GM12864 (cell line): ENCODE measurements around the gene GATA6.

Experiments
- DNase-seq: peaks from one replicate; pipeline ENCODE4 v3.0.0-alpha.2; 2011; ENCODE audit warnings: low read depth
- H3K4me3 ChIP-seq: 2 replicates; pipeline ENCODE4 v1.5.1; 2011; ENCODE audit warnings: mild to moderate bottlenecking, low read depth, low read length, control low read depth
- TF ChIP-seq, protein P1 (sequence below): IDR thresholded peaks from 2 replicates; pipeline ENCODE4 v1.5.1; 2011; ENCODE audit warnings: low read depth, mild to moderate bottlenecking, moderate library complexity, low read length, control low read depth, inconsistent platforms; ENCODE audit errors: missing control alignments

GATA6 gene

DNA sequence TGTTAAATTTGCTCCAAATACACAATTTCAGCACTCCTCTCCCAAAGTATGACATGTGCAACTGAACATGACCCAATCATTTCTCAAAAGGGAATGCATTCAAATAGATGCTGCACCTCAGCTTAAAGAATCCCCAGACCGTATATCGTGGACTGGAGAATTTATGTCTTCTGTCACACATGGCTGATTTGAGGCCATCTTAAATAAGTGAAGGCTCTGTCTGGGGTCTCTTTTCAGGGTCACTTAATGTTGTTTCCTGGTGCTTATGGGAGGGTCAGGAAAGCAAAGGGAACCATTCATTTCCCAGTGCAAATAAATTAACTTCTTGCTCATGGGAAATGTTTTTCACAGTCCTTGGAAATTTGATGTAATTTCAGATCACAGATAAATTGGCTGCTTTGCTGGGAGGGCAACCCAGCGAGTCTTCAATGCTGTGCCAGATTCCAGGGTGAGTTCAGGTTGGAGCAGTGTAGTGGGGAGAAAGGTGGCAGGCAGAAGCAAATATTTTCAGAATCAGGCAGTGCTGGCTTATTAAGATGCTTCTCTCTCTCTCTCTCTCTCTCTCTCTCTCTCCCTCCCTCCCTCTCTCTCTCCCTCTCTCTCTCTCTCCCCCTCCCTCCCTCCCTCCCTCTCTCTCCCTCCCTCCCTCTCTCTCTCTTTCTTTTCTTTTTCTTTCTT lies 34.3 kb downstream of the GATA6 start:
- H3K4me3 ChIP-seq = no peak overlapping the region
- TF ChIP-seq, protein P1, sequence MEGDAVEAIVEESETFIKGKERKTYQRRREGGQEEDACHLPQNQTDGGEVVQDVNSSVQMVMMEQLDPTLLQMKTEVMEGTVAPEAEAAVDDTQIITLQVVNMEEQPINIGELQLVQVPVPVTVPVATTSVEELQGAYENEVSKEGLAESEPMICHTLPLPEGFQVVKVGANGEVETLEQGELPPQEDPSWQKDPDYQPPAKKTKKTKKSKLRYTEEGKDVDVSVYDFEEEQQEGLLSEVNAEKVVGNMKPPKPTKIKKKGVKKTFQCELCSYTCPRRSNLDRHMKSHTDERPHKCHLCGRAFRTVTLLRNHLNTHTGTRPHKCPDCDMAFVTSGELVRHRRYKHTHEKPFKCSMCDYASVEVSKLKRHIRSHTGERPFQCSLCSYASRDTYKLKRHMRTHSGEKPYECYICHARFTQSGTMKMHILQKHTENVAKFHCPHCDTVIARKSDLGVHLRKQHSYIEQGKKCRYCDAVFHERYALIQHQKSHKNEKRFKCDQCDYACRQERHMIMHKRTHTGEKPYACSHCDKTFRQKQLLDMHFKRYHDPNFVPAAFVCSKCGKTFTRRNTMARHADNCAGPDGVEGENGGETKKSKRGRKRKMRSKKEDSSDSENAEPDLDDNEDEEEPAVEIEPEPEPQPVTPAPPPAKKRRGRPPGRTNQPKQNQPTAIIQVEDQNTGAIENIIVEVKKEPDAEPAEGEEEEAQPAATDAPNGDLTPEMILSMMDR = no peak
- DNase-seq = no peak

GRCh38 chr18:22204214-22204536 lies 34.8 kb downstream of the GATA6 start:
- TF ChIP-seq, protein P1 = no peak
- no peak for DNase-seq
- H3K4me3 ChIP-seq = no peak overlapping the region

DNA sequence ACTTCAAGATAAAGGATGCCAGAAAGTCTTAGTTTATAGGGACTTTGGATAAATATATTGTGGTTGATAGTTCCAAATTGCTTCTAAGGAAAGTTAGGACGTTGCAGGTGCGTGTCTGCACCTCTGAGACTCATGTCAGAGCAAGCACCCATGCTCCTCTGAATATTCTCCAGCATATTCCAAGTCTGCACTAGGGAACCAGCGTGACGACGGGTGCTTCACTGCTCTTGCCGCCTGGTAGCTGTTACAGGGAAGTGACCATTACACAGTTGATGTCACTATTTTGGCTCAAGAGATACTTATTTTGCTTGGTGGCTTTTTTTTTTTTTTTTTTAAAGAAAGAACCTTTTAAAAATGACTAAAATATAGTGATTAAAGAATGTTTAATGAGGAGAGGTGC lies 35.6 kb downstream of the GATA6 start:
- DNase-seq = no peak
- H3K4me3 ChIP-seq = no peak overlapping the region
- TF ChIP-seq, protein P1 = no peak

GRCh38 chr18:22207021-22207758 lies 37.8 kb downstream of the GATA6 start:
- TF ChIP-seq, protein P1 = no peak
- no peak for DNase-seq
- no peak overlapping the region for H3K4me3 ChIP-seq

DNA sequence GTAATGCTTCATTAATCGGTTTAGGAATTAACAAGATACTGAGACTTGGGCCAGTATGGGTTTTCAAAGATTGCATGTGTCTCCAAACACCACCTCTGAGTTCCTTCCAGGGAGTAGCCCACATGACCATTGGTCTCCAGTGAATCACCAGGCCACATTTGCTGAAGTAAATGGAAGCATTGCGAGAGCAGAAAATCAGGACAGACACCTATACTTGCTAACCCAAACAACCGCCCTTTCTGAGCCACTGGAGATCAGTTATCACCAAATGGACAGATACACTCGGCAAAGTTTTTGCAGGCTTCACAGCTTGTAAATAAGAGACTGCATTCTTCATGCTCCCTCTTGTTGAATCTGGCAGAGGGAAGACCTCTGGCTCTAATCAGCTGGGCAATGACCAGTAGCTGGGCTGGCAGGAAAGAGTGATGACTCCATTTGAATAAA lies 40.9 kb downstream of the GATA6 start:
- TF ChIP-seq, protein P1 = no peak
- no peak overlapping the region for H3K4me3 ChIP-seq
- no peak for DNase-seq

- TF ChIP-seq, protein P1 = no peak
- no peak overlapping the region for H3K4me3 ChIP-seq
- DNase-seq = no peak
Observed at GRCh38 chr18:22211657-22212056, 42.3 kb downstream of the GATA6 start.

GRCh38 chr18:22213333-22213973 lies 44.1 kb downstream of the GATA6 start:
- TF ChIP-seq, protein P1 = no peak
- H3K4me3 ChIP-seq = no peak overlapping the region
- no peak for DNase-seq
